Inferior parietal cortex (tissue), 1 donor: ENCODE results near the gene ROR2.

Experiments
- DNase-seq: peaks from one replicate; pipeline ENCODE4 v3.0.0-alpha.2; 2016; ENCODE audit errors: extremely low spot score

Gene ROR2

GRCh38 chr9:91818225-91818585 is 131.8 kb downstream of the ROR2 start:
- no peak for DNase-seq

- DNase-seq, result no peak
Observed at GRCh38 chr9:91817493-91818224, 132.4 kb downstream of the ROR2 start.

- no peak for DNase-seq
Observed at GRCh38 chr9:91817106-91817492, 132.9 kb downstream of the ROR2 start.

- DNase-seq, result no peak
Observed at GRCh38 chr9:91816356-91816755, 133.7 kb downstream of the ROR2 start.

GRCh38 chr9:91815896-91816295 is 134.1 kb downstream of the ROR2 start:
- DNase-seq, result no peak

DNA sequence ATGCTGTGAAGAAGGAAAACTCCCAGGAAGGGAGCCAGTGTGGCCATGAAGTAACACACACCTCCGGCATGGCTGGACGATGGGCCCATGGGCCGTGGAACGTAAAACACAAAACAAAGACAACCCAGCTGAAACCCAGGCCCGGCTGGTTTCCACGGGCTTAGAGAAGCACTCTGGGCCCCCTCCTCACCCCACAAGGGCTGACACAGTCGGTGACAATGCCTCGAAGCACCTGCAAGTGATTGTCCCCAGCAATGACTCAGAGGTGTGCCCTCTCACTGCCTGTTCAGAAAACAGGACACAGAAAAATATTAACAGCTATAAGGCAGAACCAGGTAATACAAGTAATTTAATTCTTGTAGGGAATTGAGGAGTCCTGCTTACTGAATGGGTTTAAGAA is 135.3 kb downstream of the ROR2 start:
- DNase-seq, result no peak

DNA sequence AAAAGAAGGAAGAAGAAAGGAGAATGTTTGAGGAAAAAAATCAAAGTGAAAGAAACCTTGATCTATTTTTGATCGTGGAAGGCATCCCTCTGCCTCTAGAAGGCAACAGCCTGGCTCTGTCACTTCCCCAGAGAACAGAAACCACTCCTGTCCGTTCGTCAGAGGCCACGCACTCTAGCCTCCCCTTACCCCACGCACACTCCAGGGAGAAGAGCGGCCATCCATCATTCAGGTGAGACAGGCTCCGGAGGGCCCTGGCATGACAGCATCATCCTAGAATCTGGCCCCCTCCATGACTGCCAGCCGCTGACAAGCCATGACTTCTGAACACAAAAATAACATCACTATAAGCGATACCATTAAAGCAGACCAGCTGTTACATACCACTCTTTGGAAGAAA is 135.8 kb downstream of the ROR2 start:
- no peak for DNase-seq

- no peak for DNase-seq
Observed at GRCh38 chr9:91813176-91813795, 136.7 kb downstream of the ROR2 start.

DNA sequence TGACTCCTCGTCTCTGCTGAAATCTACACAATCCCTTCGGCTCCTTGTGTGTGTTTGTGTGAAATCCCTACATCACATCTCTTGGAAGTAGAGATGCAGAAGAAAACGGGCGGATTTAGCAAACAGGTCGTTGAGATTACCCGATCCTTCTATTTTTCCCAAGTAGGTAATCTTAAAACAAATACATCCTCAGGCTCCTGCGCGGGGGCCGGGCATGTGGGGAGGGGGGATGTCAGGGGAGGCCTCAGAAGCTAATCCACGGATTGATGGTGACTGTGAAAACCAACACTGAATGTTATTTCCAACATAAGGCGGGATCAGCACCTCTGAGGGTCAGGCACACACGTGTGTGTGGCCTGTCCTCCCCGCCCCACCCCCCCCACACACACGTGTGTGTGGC is 137.8 kb downstream of the ROR2 start:
- DNase-seq, result no peak

GRCh38 chr9:91811024-91811909 is 138.8 kb downstream of the ROR2 start:
- no peak for DNase-seq

GRCh38 chr9:91810286-91810905 is 139.6 kb downstream of the ROR2 start:
- DNase-seq, result no peak

DNA sequence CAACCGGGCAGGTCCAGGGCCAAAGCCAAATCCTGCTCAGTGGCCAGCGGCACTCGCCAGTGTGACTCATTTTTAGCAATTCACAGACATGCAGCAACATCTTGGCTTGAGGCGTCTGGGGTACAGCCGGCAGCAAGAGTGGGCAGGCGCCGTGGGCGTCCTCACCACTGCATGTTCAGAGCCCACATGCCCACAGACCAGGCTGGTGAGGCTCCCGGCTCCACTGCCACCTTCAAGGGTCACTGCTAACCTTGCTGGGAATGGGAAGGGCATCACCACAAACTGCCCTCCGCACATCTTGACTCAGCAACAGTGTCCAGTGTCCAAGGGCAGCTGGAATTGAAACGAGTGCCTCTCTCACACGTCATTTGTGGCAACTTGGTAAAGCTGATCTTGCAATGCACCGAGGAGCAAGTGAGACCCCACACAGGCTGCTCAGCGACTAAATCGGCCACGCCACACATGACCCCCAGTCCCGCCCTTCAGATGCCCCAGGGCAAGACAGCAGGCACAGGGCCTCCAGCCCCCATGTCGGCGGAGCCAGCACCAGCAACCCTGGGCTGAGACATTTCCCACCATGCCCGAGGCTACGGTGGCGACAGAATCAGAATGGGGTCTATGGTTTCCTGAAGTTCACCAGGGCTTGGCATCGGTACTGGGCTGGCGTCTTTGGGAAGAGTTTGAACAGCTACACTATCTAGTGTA is 140.3 kb downstream of the ROR2 start:
- no peak for DNase-seq

GRCh38 chr9:91807643-91808246 is 142.3 kb downstream of the ROR2 start:
- DNase-seq, result no peak

DNA sequence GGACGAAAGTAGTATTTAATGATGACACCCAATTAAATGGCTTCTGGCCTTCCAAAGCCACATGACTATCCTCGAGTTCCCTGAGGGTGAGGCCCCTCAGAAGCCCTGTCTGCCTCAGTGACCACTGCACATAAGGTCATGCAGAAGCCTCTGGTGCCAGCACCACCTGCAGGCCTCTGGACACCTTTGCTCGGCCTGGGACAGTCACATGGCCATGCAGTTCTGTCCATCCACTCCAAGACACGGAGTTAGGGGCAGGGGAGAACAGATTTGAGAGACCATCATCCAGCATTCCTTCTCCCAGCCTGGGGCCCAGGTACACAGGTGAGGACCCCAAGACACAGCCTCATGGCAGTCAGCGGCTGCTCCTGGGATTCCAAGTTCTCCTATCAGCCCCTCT is 145.0 kb downstream of the ROR2 start:
- no peak for DNase-seq

- DNase-seq, result no peak
Observed at GRCh38 chr9:91803970-91804752, 145.9 kb downstream of the ROR2 start.

DNA sequence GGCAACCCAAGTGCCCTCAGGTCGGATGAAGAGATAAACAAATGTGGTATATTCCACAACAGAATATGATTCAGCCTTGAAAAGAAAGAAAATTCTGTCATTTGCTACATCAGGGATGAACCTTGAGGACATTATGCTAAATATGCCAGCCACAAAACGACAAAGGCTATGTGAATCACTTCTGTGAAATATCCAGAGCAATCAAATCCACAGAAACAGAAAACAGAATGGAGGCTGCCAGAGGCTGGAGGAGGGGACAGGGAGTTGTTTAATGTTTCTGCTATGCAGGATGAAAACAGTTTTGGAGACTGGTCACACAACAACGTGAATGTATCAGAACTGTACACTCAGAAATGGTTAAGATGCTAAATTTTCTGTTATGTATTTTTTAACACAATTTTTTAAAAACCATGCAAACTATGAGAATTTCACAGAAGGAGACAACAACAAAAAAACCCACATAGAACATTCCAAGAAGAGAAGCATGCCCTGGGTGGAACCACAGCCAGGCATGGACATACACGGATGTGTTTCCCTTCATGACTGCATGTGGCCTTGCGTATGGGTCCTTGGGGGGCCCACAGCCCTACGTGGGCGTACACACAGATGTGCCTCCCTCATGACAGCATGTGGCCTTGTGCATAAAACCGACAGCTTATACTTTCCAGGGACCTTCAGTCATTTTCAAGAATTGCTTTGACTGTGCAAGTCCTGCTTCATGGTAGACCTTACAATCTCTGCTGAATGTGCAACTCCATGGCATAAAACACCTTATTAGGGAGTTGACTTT is 146.7 kb downstream of the ROR2 start:
- DNase-seq, result no peak

- no peak for DNase-seq
Observed at GRCh38 chr9:91802391-91802790, 147.6 kb downstream of the ROR2 start.

- DNase-seq, result no peak
Observed at GRCh38 chr9:91800473-91801030, 149.5 kb downstream of the ROR2 start.

DNA sequence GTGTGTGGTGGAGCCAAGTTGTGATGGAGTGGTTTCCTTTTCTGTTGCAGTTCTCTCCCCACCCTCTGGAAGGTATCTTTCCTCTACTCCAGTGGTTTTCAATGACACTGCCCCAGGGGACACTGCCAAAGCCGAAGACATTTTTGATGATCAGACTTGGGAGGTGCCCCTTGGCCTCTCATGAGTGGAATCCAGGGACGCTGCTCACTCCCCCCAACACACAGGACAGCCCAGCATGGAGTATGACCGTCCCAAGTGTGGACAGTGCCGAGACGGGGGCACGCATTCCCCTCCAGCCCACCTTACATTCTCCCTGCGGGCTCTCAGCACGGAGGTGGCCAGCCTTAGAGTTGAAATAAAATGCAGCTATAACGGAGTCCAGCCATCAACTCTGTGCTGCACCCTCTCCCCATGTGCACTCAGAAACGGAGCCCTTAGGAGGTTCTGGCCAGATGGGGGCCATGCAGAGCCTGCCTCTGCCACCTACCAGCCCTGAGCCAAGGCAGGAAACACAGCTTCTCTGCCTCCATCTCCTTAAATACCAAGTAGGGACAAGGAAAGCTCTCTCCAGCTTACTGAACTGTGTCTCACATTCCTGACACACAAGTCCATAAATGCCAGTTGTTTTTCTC is 150.8 kb downstream of the ROR2 start:
- no peak for DNase-seq
